Astrocyte of the hippocampus (primary cell): ENCODE measurements around the gene TMEM87B.
A peak's percentile ranks its signal among the peaks of the same experiment; 100 is the strongest.
"Not testable (repeated sequence)": the region's sequence is repeated elsewhere in the genome, so short reads cannot be mapped to it uniquely, and the experiment has no call there.

Experiments used
- DNase-seq: peaks from one replicate; pipeline ENCODE4 v3.0.0; 2011; ENCODE audit warnings: low read depth, low spot score

The TMEM87B gene

GRCh38 chr2:112121682-112122254 is 66.7 kb downstream of the TMEM87B start:
- peak; percentile 72 for DNase-seq

GRCh38 chr2:112129060-112129459 is 74.0 kb downstream of the TMEM87B start:
- no peak for DNase-seq

GRCh38 chr2:112133344-112133743 is 78.3 kb downstream of the TMEM87B start:
- no peak for DNase-seq

- no peak for DNase-seq
Observed at GRCh38 chr2:112134120-112134519, 79.1 kb downstream of the TMEM87B start.

- DNase-seq = no peak
Observed at GRCh38 chr2:112136096-112136495, 81.0 kb downstream of the TMEM87B start.

- DNase-seq = peak; percentile 23
Observed at GRCh38 chr2:112137516-112138158, 82.6 kb downstream of the TMEM87B start.

- DNase-seq = peak; percentile 49
Observed at GRCh38 chr2:112138159-112139032, 83.3 kb downstream of the TMEM87B start, which contains the start of gene FBLN7. FBLN7 (plus strand) TSS chr2:112138385; CDS start chr2:112138656, 271 bp downstream.

- not testable (repeated sequence) for DNase-seq
Observed at GRCh38 chr2:112139033-112139614, 84.1 kb downstream of the TMEM87B start.

- not testable (repeated sequence) for DNase-seq
Observed at GRCh38 chr2:112139661-112140204, 84.7 kb downstream of the TMEM87B start.

- DNase-seq = no peak
Observed at GRCh38 chr2:112140205-112140802, 85.2 kb downstream of the TMEM87B start.

- no peak for DNase-seq
Observed at GRCh38 chr2:112140899-112141625, 86.0 kb downstream of the TMEM87B start.

- no peak for DNase-seq
Observed at GRCh38 chr2:112141626-112142007, 86.5 kb downstream of the TMEM87B start.

- no peak for DNase-seq
Observed at GRCh38 chr2:112142525-112143078, 87.5 kb downstream of the TMEM87B start.

- no peak for DNase-seq
Observed at GRCh38 chr2:112143150-112143549, 88.1 kb downstream of the TMEM87B start.

GRCh38 chr2:112144966-112145365 is 89.9 kb downstream of the TMEM87B start:
- no peak for DNase-seq

- no peak for DNase-seq
Observed at GRCh38 chr2:112147382-112148168, 92.5 kb downstream of the TMEM87B start.

- no peak for DNase-seq
Observed at GRCh38 chr2:112148477-112148876, 93.4 kb downstream of the TMEM87B start.

- DNase-seq = no peak
Observed at GRCh38 chr2:112149194-112149593, 94.1 kb downstream of the TMEM87B start.

GRCh38 chr2:112149866-112150435 is 94.9 kb downstream of the TMEM87B start:
- DNase-seq = no peak
